ENCODE results near the gene TMEM14A.
"Not testable (repeated sequence)": the region's sequence is repeated elsewhere in the genome, so short reads cannot be mapped to it uniquely, and the experiment has no call there.

TMEM14A gene

DNA sequence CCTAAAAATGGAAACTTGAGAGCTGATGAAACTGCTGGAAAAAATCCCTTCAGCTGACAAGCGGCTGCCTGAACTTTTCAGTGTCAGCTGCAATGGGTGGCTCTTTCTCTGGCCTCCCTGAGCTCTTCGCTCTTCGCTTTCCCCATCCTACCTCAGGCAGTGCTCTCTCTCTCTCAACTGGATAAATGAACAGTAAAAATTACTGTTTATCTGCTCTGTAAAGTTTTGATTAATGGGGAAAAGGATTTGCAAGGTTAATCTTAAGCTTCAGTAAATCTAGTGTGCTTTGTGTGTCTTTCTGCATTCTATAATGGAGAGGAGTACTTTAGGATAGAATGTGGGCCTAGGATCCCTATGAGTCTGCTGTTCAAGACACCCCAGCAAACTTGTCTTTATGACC is 35.1 kb downstream of the TMEM14A start:
- no peak overlapping the region for H3K4me3 ChIP-seq (ENCODE audit: low read depth, low read length)
- DNase-seq (ENCODE audit: low read depth) = no peak
- TF ChIP-seq, protein P1, sequence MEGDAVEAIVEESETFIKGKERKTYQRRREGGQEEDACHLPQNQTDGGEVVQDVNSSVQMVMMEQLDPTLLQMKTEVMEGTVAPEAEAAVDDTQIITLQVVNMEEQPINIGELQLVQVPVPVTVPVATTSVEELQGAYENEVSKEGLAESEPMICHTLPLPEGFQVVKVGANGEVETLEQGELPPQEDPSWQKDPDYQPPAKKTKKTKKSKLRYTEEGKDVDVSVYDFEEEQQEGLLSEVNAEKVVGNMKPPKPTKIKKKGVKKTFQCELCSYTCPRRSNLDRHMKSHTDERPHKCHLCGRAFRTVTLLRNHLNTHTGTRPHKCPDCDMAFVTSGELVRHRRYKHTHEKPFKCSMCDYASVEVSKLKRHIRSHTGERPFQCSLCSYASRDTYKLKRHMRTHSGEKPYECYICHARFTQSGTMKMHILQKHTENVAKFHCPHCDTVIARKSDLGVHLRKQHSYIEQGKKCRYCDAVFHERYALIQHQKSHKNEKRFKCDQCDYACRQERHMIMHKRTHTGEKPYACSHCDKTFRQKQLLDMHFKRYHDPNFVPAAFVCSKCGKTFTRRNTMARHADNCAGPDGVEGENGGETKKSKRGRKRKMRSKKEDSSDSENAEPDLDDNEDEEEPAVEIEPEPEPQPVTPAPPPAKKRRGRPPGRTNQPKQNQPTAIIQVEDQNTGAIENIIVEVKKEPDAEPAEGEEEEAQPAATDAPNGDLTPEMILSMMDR (IDR thresholded peaks at IDR 0.05; ENCODE audit: control insufficient read depth, extremely low read depth, insufficient read depth) = no peak

DNA sequence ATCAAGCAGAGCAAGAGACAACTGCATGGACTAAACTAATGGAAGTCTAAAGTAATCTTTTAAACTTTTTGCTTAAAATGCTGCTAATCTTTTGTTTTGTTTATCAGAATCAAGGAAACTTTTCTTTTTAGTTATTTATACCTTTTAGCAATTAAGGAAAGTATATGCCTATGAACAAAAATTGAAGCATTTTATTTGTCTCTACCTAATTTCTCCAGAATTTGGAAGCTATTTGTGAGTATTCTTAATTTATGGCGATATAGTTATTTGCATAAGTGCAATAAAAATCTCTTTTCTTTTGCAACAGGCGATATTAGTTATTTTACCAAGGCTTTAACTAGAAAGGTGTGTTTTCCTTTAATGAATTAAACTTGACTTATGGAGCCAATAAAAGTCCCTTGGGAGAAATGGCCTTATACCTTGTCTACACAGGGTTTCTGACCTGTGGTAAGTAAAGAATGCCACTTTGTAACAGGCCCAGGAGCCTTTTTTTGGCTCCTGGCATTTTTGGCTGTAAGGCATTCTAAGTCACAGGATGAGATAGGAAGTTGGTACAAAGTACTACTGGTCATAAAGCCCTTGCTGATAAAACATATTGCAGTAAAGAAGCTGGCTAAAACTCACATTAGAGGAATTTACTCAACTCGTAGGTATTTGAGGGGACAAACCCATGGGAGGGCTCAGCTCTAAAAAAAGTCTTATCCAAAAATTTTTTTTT is 37.2 kb downstream of the TMEM14A start:
- DNase-seq (ENCODE audit: low read depth) = no peak
- H3K4me3 ChIP-seq (ENCODE audit: low read depth, low read length) = no peak overlapping the region
- TF ChIP-seq, protein P1 (IDR thresholded peaks at IDR 0.05; ENCODE audit: control insufficient read depth, extremely low read depth, insufficient read depth) = no peak

DNA sequence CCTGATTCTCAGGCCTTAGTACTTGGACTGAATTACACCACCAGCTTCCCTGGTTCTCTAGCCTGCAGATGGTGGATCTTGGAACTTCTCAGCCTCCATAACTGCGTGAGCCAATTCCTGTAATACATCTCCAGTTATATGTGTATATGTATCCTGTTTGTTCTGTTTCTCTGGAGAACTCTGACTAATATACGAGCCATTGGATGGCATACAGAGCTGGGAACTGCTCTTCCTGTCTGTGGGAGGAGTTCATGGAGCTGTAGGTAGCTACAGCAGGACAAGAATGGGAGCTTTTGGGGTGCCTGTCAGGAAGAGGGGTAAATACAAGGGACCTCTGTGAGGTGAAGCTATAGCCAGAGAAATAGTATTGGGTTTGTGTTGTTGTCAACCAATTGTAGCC is 41.2 kb downstream of the TMEM14A start:
- H3K4me3 ChIP-seq (ENCODE audit: low read depth, low read length) = no peak overlapping the region
- DNase-seq (ENCODE audit: low read depth) = no peak
- TF ChIP-seq, protein P1 (IDR thresholded peaks at IDR 0.05; ENCODE audit: control insufficient read depth, extremely low read depth, insufficient read depth) = no peak

DNA sequence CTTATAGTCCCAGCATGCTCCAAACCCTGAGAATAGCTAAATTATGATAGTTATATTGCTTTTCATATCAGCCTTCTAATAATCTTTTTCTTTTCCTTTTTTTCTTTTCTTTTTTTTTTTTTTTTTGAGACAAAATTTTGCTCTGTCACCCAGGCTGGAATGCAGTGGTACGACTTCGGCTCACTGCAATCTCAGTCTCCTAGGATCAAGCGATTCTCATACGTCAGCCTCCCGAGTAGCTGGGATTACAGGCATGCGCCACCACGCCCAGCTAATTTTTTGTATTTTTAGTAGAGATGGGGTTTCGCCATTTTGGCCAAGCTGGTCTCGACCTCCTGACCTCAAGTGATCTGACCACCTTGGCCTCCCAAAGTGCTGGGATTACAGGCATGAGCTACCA is 43.8 kb downstream of the TMEM14A start:
- not testable (repeated sequence) for DNase-seq (ENCODE audit: low read depth); H3K4me3 ChIP-seq (ENCODE audit: low read depth, low read length)

DNA sequence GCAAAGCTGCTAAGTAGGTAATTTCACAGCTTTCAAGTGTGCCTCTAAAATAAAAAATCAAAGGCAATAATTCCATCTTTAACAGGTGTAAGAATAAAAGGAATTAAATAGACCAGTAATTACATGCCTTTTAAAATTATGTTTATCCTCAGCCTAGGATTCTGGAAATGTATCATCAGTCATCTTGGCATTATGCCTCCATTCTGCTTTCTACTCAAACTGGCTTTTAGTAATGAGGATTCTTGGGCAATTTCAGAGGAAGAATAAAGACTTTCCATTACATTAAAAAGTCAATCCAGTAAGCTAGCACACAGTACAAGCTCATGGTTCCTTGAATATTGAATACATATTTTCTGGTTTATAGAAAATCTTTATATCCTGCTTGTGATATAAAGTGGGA is 47.6 kb downstream of the TMEM14A start:
- no peak overlapping the region for H3K4me3 ChIP-seq (ENCODE audit: low read depth, low read length)
- TF ChIP-seq, protein P1 (IDR thresholded peaks at IDR 0.05; ENCODE audit: control insufficient read depth, extremely low read depth, insufficient read depth) = no peak
- DNase-seq (ENCODE audit: low read depth) = no peak

DNA sequence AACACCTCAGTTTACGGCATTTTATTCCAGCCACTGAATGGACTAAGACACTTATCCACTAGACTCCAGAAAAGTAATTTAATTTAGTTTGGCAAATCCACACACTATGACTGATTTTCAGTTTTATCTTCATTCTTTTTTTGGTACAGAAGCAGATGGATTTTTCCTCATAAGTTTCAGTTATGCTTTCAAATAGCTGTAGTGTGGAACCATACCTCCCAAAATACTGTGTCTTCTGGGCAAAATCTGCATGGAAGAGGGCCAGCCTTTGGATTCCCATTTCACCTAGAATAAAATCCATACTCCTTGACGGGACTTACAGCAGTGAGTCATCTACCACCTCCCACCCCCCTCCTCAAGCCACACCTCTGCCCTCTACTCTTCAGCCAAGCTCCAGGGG is 49.4 kb downstream of the TMEM14A start:
- DNase-seq (ENCODE audit: low read depth) = no peak
- H3K4me3 ChIP-seq (ENCODE audit: low read depth, low read length) = no peak overlapping the region
- TF ChIP-seq, protein P1 (IDR thresholded peaks at IDR 0.05; ENCODE audit: control insufficient read depth, extremely low read depth, insufficient read depth) = no peak

DNA sequence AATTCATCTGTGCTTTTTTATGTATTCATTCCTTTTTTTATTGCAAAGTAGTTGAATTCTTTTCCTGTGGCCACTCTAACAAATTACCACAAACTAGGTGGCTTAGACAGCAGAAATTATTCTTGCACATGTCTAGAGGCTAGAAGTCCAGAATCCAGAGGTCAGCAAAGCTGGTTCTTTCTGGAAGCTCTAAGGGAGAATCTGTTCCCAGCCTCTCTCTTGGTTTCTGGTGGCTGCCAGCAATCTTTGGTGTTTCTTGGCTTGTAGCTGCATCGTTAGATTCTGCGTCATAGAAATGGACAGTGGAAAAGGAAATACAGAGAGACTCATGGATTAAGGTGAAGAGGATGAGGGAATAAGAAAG is 53.1 kb downstream of the TMEM14A start:
- TF ChIP-seq, protein P1 (IDR thresholded peaks at IDR 0.05; ENCODE audit: control insufficient read depth, extremely low read depth, insufficient read depth) = no peak
- H3K4me3 ChIP-seq (ENCODE audit: low read depth, low read length) = no peak overlapping the region
- DNase-seq (ENCODE audit: low read depth) = no peak
